OCI-LY7 (cell line): ENCODE measurements around the gene COL15A1.

Experiments
- EZH2phosphoT487 ChIP-seq: fragments of 200-600 bp; sonication (generic); IDR thresholded peaks from 2 replicates; pipeline ENCODE4 v1.6.1; 2018; ENCODE audit warnings: low read depth, borderline replicate concordance, mild to moderate bottlenecking, mixed run types, antibody characterized with exemption, low read length, moderate library complexity, mixed read lengths
- TF ChIP-seq, protein P1 (sequence below): fragments of 200-600 bp; sonication (generic); conservative IDR thresholded peaks from 2 replicates; pipeline ENCODE4 v1.5.1; 2014; ENCODE audit warnings: mild to moderate bottlenecking, antibody characterized with exemption, low read length, moderate library complexity, mixed read lengths

DNA sequence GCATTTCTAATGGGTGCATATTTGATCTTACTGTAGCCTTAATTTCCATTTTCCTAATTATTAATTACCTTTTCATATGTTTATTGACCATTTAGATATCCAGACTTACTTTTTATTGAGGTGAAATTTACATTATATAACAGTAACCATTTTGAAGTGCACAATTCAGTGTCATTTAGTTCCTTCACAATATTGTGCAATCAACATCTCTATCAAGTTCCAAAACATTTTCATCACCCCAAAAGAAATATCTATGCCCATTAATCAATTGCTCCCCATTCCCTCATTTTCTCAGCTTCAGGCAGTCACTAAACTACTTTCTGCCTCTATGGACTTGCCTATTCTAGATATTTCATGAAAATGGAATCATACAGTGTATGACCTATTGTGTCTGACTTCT is 5.9 kb downstream of the COL15A1 start:
- TF ChIP-seq, protein P1, sequence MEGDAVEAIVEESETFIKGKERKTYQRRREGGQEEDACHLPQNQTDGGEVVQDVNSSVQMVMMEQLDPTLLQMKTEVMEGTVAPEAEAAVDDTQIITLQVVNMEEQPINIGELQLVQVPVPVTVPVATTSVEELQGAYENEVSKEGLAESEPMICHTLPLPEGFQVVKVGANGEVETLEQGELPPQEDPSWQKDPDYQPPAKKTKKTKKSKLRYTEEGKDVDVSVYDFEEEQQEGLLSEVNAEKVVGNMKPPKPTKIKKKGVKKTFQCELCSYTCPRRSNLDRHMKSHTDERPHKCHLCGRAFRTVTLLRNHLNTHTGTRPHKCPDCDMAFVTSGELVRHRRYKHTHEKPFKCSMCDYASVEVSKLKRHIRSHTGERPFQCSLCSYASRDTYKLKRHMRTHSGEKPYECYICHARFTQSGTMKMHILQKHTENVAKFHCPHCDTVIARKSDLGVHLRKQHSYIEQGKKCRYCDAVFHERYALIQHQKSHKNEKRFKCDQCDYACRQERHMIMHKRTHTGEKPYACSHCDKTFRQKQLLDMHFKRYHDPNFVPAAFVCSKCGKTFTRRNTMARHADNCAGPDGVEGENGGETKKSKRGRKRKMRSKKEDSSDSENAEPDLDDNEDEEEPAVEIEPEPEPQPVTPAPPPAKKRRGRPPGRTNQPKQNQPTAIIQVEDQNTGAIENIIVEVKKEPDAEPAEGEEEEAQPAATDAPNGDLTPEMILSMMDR: no peak
- TF ChIP-seq EZH2phosphoT487: no peak
